ENCODE data around the gene MAS1L.

MAS1L gene

DNA sequence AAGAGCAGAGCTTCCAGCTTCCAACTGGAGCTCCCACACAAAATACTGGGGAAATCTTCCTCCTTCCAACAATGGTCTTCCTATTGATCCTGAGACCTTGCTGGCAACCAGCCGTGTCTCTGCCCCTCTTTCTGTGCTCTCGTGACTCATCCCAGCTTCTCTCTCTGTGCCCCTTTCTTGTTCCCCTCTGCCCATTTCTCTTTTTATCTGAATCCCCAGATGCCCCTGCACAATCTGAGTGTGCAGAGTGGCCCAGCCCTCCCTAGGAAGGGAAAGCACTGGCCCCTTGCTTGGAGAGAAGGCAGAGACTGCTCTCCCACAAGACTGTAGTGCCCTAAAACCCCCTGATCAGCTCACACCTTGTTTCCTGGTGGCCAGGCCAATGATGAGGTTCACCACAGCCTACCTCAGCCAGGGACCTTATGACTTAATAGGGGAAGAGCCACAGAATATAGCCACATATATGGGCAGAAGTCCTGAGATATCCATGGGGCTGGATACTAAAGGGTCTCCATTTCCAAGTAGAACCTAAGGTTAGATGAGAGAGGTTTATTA is 23.1 kb upstream of the MAS1L start:
- DNase-seq (ENCODE audit: low read depth), result no peak

DNA sequence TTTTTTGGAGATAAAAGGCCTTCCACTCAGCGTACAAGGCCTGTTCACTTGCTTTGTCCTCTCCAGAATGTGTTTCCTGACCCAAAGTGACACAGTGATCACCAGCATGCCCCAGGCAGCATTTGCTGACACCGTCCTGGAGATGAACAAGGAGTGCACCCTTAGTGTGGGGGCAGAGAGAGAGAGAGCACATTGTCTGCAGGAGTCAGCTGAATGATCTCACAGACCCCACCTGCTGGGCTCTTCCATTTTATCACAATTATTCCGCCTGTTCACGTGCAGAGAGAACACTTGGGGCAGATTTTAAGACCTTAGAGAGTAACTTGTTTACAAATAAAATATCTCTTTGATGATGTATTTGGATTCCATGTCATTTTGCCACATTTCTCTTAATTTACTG is 22.4 kb upstream of the MAS1L start:
- DNase-seq (ENCODE audit: low read depth), result no peak

DNA sequence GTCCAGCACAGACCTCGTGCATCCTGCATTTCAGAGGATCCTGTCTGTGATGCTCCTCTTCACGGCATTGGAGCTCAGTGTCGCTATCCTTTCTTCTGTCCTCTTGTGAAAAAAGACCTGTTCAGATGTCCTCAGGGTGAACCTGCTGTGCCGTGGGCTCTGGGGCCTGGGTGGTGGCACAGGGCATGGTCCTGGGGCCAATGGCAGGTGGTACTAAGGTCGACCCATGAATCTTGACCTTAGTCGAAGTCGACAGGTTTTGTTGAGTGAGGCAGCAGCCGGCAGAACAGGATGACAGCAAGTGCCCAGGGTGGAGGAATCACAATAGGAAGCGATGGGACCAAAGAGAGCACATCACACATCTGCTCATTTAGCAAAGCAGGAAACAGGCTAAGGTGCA is 22.0 kb upstream of the MAS1L start:
- no peak for DNase-seq (ENCODE audit: low read depth)

DNA sequence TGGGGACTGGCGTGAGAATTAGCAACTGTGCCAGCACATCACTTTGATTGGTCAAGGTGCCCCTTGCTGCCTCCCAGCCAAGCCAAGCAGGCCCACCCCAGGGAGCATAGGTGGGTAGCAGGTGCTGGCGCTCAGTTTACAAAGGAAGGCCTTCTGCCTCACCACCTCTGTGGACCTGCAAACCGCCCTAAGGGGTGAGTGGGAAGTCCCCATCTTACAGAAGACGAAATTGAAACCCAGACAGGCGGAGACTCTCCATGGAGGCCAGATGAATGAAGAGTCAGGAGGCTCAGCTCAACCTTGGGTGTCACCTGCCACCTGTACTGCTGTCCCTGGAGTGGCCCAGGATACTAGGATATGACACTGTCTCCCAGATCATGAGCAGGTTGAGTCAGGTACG is 21.5 kb upstream of the MAS1L start:
- no peak for DNase-seq (ENCODE audit: low read depth)

DNA sequence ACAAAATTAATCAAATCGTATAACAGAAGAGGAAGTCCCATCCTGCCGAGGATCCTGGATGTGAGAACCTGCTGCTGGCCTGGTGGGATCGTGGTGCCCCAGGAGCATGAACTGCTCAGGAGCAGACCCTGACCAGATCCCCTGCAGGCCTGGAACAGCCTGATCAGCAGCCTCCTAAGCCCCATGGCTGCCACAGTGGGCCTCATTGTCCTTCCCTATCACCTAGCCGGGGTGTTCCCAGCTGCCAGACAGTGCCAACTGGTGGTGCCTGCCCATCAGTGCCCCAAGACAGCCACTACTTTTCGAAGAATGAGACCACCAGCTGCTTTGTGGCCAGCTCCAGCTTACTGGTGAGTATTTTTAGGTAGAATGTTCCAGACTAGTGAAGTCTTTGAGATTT is 19.6 kb upstream of the MAS1L start:
- no peak for DNase-seq (ENCODE audit: low read depth)

DNA sequence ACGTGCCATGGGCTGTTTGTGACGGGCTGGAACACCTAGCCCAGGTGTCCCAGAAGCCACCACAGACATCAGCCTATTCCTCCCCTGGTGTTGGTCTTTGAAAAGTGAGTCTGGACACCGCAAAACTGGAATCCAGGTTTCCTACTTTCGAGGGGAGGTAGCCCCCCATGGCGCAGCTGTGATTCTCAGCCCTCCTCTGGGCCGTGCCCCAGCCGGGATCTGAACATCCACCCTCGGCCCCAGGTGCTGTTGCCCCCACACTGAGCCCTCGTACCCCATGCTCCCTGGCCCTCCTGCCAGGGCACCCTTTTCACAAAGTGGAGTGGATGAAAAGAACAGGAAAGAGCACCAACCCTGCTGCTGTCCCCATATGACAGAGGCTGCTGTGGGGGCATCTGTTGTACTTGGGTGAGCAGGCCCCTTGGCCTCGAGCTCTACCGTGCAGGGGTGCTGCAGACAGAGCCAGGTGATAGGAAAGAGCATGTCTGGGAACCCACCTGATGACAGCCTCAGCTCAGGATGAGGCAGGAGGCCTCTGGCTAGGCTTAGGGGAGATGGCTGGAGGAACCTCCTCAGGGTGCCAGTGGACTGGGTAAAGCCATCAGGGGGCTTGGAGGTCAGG is 18.8 kb upstream of the MAS1L start:
- DNase-seq (ENCODE audit: low read depth), result no peak

DNA sequence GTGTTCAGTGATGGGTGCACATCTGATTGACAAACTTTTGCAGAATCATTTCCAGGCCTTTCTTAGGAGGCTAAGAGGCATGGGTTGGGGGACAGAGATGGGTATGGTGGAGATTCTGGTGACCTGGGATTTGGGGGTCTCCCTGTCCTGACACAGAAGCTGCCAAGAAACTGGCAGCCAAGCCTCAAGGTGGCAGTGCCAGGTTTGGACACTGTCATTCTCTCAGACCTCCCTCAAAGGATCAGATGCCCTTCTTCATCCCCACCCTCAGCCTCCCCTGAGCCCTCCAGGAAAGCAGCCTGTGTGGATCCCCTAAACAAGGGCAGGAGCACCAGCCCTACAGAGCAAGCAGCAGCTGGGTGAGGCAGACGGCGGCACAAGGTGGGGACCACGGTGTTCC is 18.1 kb upstream of the MAS1L start:
- DNase-seq (ENCODE audit: low read depth), result no peak

DNA sequence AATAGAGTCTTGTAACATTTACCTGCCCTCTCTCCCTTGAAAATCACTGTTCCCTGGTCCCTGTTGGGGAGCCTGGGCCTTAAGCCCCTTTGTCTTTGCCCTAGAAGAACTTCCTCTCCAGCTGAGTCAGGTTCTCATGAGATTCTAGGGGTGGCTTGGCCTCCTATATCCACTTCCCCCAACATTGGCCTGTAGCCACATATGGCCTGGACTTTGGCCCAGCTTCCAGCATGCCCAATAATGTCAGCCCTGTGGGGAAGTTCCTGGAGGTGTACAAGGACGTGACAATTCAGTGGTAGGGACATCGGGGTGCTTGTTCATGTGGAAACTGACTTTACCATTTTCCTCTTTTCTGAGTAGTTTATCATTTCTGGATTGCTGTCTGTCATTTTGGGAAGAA is 17.2 kb upstream of the MAS1L start:
- no peak for DNase-seq (ENCODE audit: low read depth)

DNA sequence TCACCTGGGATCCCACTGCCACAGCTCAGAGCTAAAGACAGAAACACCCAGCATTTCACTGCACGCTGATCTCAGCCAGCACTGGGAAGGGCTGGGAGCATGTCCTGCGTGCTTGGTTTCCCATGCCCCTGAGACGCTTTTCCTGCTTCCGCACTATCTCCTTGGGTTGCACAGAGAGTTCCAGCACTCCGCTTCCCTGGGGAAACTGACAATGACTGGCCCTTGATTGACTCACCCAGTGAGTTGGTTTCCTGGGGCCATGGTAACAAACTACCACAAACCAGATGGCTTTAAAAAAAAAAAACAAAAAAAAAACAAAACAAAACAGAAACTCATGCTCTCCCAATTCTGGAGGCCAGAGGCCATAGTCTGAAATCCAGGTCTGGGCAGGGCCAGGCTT is 14.8 kb upstream of the MAS1L start:
- DNase-seq (ENCODE audit: low read depth), result no peak

DNA sequence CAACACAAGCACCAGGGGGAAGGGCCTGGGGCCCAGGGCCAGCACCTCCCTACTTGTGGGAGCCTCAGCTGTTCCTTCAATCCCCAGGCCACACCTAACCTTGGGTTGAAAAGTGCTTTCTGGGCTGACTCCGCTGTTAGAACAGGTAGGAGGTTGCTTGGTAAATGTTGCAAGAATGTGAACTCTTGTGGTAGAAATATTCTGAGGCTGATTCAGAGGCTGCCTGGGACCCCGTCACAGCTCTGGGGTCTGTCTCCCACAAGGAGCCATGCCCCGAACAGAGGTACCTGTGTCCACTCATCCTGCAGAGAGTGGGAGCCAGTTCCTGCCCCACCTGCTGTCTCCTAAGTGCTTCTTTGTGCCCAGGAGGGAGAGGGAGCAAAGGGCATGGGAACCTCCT is 14.4 kb upstream of the MAS1L start:
- no peak for DNase-seq (ENCODE audit: low read depth)

DNA sequence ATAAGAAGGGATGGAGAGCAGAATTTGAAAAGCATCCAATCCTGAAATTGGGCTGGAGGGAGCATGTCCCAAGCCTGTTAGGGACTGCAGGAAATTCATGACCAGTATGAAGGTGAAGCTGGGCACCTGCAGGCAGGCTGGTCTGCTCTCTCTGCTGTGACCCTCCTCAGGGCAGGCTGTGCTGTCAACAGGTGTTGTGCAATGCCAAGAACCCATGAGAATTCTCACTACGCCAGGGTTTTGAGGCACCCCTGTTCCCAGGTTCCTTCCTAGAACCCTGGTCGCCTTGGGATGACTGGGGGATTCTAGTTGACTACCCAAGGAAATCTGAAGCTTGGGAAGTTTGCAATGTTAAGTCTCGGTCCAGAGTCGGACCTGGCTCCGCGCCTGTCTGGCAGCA is 13.3 kb upstream of the MAS1L start:
- DNase-seq (ENCODE audit: low read depth), result no peak

DNA sequence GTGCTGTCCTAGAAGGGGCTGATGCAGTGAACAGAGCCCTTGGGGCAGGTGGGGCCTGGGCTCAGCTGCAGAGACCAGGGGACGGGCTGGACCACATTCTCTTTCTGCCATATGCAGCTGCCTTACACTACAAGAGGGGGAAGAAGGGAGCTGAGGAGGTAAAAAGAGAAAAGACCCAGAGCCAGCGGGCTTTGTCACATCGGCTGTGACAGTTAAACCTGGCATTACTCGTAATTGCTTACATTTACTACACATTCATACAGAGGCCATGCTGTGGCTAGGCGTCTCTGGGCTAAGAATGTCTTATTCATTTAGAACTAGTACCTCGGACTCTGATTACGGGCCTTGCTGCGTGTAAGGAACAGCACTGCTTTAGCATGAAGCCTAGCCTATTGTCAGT is 12.8 kb upstream of the MAS1L start:
- DNase-seq (ENCODE audit: low read depth), result no peak

DNA sequence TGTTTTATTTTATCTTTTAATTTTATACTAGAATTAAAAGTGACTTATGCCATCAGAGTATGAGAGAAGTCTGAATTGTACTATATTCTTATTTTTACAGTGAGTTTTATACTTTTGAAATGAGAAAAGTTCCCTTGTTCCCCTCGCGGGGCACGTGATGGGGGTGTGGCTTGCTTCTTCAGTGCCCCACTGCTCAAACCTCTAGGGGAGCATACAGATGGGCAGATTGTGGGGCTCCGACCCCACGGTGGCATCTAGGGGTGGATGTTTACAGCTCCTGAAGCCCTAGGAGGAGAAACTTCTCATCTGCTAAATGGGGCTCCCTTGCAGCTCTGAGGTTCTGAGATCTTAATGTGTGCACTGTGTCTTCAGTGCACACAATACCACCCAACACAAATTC is 11.9 kb upstream of the MAS1L start:
- DNase-seq (ENCODE audit: low read depth), result no peak

DNA sequence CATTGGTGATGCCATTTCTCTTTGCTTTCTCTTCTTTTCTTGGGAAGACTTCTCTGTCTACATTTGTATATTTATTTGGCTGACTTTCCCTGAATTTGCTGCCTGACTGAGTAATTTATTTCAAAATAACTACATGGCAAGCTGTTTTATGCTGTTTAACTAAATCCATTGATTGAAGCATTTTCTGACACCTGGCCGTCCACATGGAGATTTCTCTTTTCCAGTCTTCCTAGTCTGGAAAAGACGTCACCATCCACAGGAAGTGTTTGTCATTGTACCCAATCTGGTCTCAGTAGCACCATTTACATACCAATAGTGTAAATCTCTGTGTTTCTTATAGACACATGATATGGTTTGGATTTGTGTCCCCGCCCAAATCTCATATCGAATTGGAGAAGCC is 9.2 kb upstream of the MAS1L start:
- no peak for DNase-seq (ENCODE audit: low read depth)

DNA sequence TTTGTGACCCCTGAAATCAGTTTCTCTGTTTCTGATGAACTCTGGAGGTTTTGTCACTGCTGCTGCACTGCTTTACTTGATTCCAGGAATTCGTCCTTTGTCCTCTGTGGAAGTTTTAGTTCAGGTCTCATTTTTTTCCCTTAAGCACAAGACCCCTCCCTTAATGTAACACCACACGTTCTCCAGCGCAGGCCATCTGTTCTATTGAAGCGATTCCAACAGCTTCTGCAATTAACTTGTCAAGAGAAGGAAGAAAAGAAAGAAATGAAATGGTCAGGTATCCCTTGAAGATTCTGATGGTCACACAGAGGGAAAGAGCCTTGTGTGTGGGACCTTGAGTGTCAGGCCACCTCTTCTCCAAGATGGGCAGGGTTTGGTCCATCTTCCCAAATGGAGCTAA is 7.8 kb upstream of the MAS1L start:
- no peak for DNase-seq (ENCODE audit: low read depth)

DNA sequence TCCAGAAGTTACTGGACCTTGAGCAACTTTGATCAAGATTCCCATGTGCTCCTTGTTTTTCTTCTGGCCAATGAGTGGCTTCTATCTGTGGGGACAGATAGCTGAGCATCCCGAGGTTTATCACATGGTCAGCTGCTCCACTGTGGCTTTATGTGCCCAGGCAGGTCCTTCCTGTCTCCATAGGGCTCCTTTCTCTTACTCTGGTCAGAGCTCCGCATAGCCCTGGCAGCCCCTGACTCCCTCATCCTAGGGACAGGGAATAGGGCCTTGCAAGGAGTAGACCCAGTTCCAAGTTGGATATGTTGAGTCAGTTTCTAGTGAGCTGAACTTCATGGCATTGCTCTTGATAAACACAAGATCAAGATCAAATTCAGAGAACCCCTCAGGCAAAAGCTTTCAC is 6.4 kb upstream of the MAS1L start:
- DNase-seq (ENCODE audit: low read depth), result no peak

DNA sequence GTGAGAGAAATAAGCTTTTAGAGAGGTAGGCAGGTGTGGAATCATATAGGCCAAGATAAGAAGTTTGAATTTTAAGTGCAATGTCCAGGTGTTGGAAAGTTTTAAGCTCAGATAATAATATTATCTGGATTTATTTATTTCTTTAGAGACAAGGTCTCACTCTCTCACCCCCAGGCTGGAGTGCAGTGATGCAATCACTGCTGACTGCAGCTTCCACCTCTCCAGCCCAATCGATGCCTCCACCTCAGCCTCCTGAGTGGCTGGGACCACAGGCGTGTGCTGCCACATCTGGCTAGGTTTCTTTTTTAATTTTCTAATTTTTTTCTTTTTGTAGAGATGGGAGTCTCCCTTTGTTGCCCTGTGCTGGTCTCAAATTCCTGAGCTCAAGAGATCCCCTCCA is 5.5 kb upstream of the MAS1L start:
- no peak for DNase-seq (ENCODE audit: low read depth)

DNA sequence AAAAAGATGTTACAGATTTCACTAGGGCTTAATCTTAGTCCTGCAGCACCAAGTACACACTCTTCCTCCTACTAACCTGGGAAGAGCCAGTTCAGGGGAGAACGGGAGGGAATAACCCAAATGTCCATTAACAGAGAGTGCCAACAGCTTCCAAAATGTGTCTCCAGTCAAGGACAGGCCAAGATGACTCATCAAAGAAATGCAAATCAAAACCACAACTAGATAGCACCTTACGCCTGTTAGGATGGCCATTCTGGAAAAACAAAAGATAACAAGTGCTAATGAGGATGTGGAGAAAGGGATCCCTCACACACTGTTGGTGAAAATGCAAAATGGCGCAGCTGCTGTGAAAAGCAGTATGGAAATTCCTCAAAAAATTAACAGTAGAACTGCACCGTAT is 3.8 kb upstream of the MAS1L start:
- no peak for DNase-seq (ENCODE audit: low read depth)

DNA sequence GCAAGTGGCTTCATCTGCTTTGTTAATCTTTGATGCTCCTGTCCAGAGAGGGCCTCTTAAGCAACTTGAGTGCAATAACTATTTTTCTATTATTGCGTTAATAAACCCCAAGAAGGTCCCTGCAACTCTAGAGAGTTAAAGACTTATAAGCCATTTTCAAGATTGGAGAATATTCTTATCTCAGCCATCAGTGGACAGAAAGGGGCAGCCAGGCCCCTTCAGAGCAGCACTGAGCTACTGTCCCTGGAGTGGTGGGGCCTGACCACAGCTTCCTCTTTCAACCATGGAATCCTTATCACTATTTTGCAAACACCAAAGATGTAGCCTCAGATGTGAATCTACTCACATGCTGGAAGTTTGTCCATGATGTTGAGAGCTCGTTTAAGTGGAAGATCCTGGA is 2.8 kb upstream of the MAS1L start:
- DNase-seq (ENCODE audit: low read depth), result no peak

DNA sequence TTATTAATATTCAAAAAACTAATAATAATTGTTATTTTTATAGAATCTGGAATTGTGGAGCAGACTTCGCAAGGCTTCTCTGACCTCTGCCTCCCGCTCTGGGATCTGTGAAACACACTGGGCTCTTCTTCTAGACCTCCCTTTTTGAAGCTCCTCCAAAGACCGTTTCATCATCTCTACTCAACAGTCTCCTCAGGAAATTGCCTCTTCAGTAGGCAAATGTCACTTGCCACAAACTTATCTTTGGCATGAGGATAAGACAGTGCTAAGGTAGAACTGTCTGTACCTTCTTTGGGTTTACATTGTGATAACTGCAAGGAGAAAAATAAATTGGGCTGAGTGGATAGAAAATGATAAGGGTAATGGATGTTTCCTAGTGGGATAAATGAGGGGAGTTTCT is 2.3 kb upstream of the MAS1L start:
- DNase-seq (ENCODE audit: low read depth), result no peak

DNA sequence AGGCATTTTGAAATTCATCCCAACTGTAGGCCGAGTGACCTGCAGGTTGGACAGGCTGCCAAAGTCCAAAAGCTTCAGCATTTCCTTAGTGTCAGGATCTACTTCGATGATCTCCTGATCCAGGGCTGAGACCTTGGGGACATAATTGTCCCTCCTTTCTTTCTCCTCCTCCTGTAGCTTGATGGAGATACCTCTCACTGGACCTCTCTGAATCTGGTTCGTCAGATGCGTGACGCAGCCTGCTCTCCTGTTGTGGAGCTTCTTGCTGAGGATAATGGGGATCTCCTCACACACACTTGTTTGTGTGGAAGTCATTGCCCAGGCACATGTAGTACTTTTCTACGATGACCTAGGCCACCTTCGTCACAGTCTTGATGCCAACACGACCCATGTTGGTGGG is 1.5 kb upstream of the MAS1L start:
- no peak for DNase-seq (ENCODE audit: low read depth)

DNA sequence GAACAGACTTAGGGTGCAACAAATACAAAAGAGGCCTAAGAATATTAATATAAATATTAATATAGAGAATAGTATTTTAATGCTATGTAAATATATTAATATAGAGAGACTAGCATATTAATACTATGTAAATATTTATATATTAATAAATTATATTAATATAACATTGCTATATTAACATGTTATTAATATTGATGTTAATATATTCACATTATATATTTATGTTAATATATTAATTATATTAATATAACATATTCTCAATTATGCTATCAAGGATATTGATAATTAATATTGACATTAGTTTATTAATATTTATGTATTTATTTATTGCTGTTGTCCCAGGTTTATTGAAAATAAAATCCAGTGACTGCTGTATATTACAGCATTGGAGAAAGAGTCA is 1.1 kb upstream of the MAS1L start:
- DNase-seq (ENCODE audit: low read depth), result no peak

DNA sequence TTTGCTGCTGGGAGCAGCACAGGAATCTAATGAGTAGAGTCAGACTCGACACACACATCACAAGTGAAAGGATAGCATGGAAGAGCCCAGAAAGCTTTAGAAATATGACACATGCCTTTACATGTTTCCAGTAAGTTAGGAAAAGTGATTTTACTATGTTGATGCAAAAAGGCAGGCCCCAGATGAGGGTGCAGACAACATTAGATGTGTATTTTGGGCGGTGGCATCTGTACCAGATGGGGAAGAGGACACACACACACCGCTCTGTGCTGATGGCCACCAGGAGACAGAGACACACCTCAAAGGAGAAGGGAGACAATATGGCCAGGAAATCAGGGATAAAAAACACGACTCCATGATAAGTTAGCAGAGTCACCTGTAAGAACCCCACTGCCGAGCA is 625 bp downstream of the MAS1L start:
- DNase-seq (ENCODE audit: low read depth), result no peak

DNA sequence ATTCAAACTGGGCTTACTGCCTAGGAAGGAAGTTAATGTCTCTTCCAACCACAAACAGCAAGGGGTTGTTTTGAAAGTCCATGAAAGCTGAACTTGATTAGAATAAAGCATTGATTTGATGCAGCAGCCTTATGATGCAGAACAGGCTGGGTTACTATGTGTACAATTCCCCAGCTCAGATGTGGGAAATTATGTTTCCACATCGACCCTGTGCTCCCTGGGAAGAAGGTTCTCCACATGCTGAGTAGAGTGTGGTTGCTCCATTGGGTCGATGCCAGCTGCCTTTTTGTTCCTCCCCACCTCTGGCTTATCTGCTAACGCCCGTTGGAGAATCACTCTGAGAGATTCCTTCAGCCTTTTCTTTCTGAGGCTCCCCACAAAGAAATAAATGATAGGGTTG is 1.2 kb downstream of the MAS1L start:
- no peak for DNase-seq (ENCODE audit: low read depth)

DNA sequence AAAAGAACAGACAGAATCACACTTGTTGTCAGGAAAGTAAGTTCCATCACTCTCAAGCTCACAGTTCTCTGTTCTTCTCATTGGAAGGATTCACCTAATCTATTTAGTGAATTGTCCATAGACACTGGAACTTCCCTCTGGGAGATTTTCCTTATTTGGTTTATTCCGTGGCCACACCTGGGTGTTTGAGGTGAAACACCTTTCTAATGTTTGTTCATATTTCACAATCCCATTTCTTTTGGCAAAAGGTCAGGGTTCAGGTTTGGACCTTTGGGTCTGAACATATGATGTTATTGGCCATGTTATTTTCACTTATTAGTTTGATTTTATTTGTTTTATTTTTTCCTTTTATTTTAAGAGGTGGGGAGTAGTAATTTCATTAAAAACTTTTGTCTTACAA is 4.0 kb downstream of the MAS1L start:
- no peak for DNase-seq (ENCODE audit: low read depth)

Data from GM04503 (cell line).